Measurements from ENCODE around the gene SYNDIG1L.
"Not testable (repeated sequence)": the region's sequence is repeated elsewhere in the genome, so short reads cannot be mapped to it uniquely, and the experiment has no call there.

Gene SYNDIG1L

GRCh38 chr14:74426202-74426582, at the start of gene SYNDIG1L:
TSS of gene SYNDIG1L (minus strand) at chr14:74426210. CDS start at chr14:74409744, 16,466 bp downstream.
- DNase-seq, result no peak

GRCh38 chr14:74475678-74476077, 49.7 kb upstream of the SYNDIG1L start:
- DNase-seq, result no peak

GRCh38 chr14:74474376-74474775, 48.4 kb upstream of the SYNDIG1L start:
- DNase-seq, result no peak

GRCh38 chr14:74472601-74473000, 46.6 kb upstream of the SYNDIG1L start:
- DNase-seq, result no peak

- no peak for DNase-seq
These were observed 43.8 kb upstream of the SYNDIG1L start for GRCh38 chr14:74469548-74470518.

- DNase-seq, result no peak
These were observed 42.5 kb upstream of the SYNDIG1L start for GRCh38 chr14:74468513-74468912.

- DNase-seq, result no peak
These were observed 39.3 kb upstream of the SYNDIG1L start for GRCh38 chr14:74465335-74465734.

GRCh38 chr14:74464785-74465184, 38.8 kb upstream of the SYNDIG1L start:
- no peak for DNase-seq

- DNase-seq, result no peak
These were observed 37.7 kb upstream of the SYNDIG1L start for GRCh38 chr14:74463697-74464096.

- no peak for DNase-seq
These were observed 37.0 kb upstream of the SYNDIG1L start for GRCh38 chr14:74462993-74463392.

GRCh38 chr14:74459976-74460375, 34.0 kb upstream of the SYNDIG1L start:
- DNase-seq, result no peak

GRCh38 chr14:74459289-74459946, 33.4 kb upstream of the SYNDIG1L start:
- no peak for DNase-seq

- no peak for DNase-seq
These were observed 31.5 kb upstream of the SYNDIG1L start for GRCh38 chr14:74457565-74457895.

GRCh38 chr14:74456684-74457564, 30.9 kb upstream of the SYNDIG1L start:
- no peak for DNase-seq

GRCh38 chr14:74454397-74454796, 28.4 kb upstream of the SYNDIG1L start:
- not testable (repeated sequence) for DNase-seq

- no peak for DNase-seq
These were observed 18.9 kb upstream of the SYNDIG1L start for GRCh38 chr14:74444866-74445265.

GRCh38 chr14:74442757-74443156, 16.7 kb upstream of the SYNDIG1L start:
- DNase-seq, result no peak

- DNase-seq, result no peak
These were observed 15.1 kb upstream of the SYNDIG1L start for GRCh38 chr14:74441113-74441512.

GRCh38 chr14:74438351-74438915, 12.4 kb upstream of the SYNDIG1L start:
- no peak for DNase-seq

- DNase-seq, result no peak
These were observed 11.6 kb upstream of the SYNDIG1L start for GRCh38 chr14:74437496-74438053.

- no peak for DNase-seq
These were observed 8.3 kb upstream of the SYNDIG1L start for GRCh38 chr14:74434294-74434693.

GRCh38 chr14:74429991-74430390, 4.0 kb upstream of the SYNDIG1L start:
- DNase-seq, result no peak
